MM.1S (cell line): ENCODE results near the gene TMCO4.

Source experiments
- DNase-seq: peaks from one replicate; pipeline ENCODE4 v3.0.0-alpha.2; 2015
- H2AFZ ChIP-seq: fragments of 300-600 bp; sonication (generic); 2 replicates; pipeline ENCODE4 v1.6.0; 2016; ENCODE audit warnings: antibody characterized with exemption, low read length
- H3F3A ChIP-seq: fragments of 300-600 bp; sonication (generic); 2 replicates; pipeline ENCODE4 v1.6.1; 2016; ENCODE audit warnings: mild to moderate bottlenecking, antibody characterized with exemption, low read length, moderate library complexity, mixed read lengths; ENCODE audit not compliant: insufficient read depth
- H3K27ac ChIP-seq: fragments of 300-600 bp; sonication (generic); 2 replicates; pipeline ENCODE4 v1.5.1; 2016; ENCODE audit warnings: mild to moderate bottlenecking, low read length
- H3K27me3 ChIP-seq: fragments of 300-600 bp; sonication (generic); replicated peaks from 2 replicates; pipeline ENCODE4 v1.6.0; 2016; ENCODE audit warnings: low read length; ENCODE audit not compliant: insufficient read depth
- H3K36me3 ChIP-seq: fragments of 300-600 bp; sonication (generic); replicated peaks from 2 replicates; pipeline ENCODE4 v1.6.1; 2016; ENCODE audit warnings: mild to moderate bottlenecking, low read length, mixed read lengths; ENCODE audit not compliant: insufficient read depth
- H3K4me1 ChIP-seq: fragments of 300-600 bp; sonication (generic); 2 replicates; pipeline ENCODE4 v1.6.1; 2016; ENCODE audit warnings: low read length, mixed read lengths
- H3K4me2 ChIP-seq: fragments of 300-600 bp; sonication (generic); 2 replicates; pipeline ENCODE4 v1.6.0; 2016; ENCODE audit warnings: low read depth, low read length
- H3K4me3 ChIP-seq: fragments of 300-600 bp; sonication (generic); 2 replicates; pipeline ENCODE4 v1.5.1; 2016; ENCODE audit warnings: low read length, mixed read lengths
- H3K79me2 ChIP-seq: fragments of 300-600 bp; sonication (generic); 2 replicates; pipeline ENCODE4 v1.6.1; 2016; ENCODE audit warnings: mixed run types, low read length, mixed read lengths
- H3K9ac ChIP-seq: fragments of 300-600 bp; sonication (generic); 2 replicates; pipeline ENCODE4 v1.6.1; 2016; ENCODE audit warnings: low read length, mixed read lengths
- H3K9me2 ChIP-seq: fragments of 300-600 bp; sonication (generic); replicated peaks from 2 replicates; pipeline ENCODE4 v1.6.1; 2016; ENCODE audit warnings: mild to moderate bottlenecking, low read length, mixed read lengths; ENCODE audit not compliant: insufficient read depth
- H3K9me3 ChIP-seq: fragments of 300-600 bp; sonication (generic); replicated peaks from 2 replicates; pipeline ENCODE4 v1.6.1; 2016; ENCODE audit warnings: mild to moderate bottlenecking, low read length, mixed read lengths; ENCODE audit not compliant: insufficient read depth
- H4K20me1 ChIP-seq: fragments of 300-600 bp; sonication (generic); 2 replicates; pipeline ENCODE4 v1.6.1; 2016; ENCODE audit warnings: mild to moderate bottlenecking, low read length, moderate library complexity, mixed read lengths; ENCODE audit not compliant: insufficient read depth
- CTCF ChIP-seq: fragments of 300-600 bp; sonication (generic); IDR thresholded peaks from 2 replicates; pipeline ENCODE4 v1.5.1; 2016; ENCODE audit warnings: antibody characterized with exemption, low read length, mixed read lengths
- EZH2 ChIP-seq: fragments of 300-600 bp; sonication (generic); optimal IDR thresholded peaks from 2 replicates; pipeline ENCODE3; 2017; ENCODE audit warnings: low read depth, mild to moderate bottlenecking, antibody characterized with exemption, low read length, mixed read lengths
- EZH2phosphoT487 ChIP-seq: fragments of 300-600 bp; sonication (generic); IDR thresholded peaks from 2 replicates; pipeline ENCODE4 v1.6.1; 2018; ENCODE audit warnings: antibody characterized with exemption, low read length

The TMCO4 gene

DNA sequence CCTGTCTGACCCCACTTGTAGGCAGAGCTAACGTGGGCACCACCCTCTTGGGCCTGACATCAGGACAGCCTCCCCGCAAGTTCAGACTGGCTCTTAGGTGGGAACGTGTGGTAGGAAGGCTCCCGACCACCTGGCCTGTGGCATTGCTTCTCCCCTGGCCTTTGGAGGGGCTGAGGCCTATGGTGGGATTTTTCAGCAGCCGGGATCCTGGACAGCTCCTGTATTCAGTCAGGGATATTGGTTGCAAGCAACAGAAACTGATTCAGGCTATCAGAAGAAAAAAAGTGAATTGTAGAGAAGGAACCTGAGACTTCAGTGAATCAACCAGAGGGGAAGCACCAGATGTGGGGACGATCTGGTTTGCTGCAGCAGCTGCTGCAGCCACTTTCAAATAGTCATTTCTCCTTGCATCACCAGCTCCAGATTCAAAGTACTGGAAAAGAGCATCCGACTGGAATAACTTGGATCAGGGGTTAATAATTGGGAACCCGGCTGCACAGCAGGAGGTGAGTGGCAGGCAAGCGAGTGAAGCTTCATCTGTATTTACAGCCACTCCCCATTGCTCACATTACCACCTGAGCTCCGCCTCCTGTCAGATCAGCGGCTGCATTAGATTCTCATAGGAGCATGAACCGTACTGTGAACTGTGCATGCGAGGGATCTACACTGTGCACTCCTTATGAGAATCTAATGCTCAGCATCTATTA is 9.5 kb upstream of the TMCO4 start:
- TF ChIP-seq EZH2 (no peak), EZH2phosphoT487 (no peak), CTCF (no peak)
- H3K4me1 ChIP-seq: no peaks in the 10 kb centered on the region
- H3K79me2 ChIP-seq: no peaks in the 10 kb centered on the region
- peaks cover 22% of the 10 kb centered on the region for H3K27me3 ChIP-seq
- no peak overlapping the region for H3K4me3 ChIP-seq
- no peaks in the 10 kb centered on the region for H4K20me1 ChIP-seq
- no peaks in the 10 kb centered on the region for H3K36me3 ChIP-seq
- DNase-seq: no peak
- no peaks in the 10 kb centered on the region for H3F3A ChIP-seq
- no peaks in the 10 kb centered on the region for H3K9me3 ChIP-seq
- H3K9me2 ChIP-seq: no peaks in the 10 kb centered on the region
- H3K4me2 ChIP-seq: no peak overlapping the region
- H3K9ac ChIP-seq: no peak overlapping the region
- no peak overlapping the region for H3K27ac ChIP-seq
- no peak overlapping the region for H2AFZ ChIP-seq

DNA sequence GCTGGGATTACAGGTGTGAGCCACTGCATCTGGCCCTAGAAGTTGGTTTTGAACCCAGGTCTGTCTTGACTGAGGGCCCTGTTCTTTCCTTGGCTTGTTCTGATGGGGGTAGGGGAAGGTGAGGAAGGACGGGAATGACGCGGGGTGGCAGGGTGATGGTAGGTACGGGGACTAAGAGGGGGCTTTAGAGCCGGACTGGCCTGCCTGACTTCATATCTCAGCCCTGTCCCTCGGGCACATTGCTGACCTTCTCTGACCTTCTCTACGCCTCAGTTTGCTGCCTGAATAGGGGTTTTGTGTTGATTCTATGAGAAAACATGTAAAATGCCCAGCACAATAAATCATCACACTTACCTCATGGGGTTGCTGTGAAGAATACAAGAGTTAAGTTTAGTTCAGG is 8.6 kb upstream of the TMCO4 start:
- DNase-seq: no peak
- H4K20me1 ChIP-seq: no peaks in the 10 kb centered on the region
- H3K27me3 ChIP-seq: peaks cover 22% of the 10 kb centered on the region; the same call in 1 of the 2 replicates
- no peak overlapping the region for H3K9ac ChIP-seq
- no peak overlapping the region for H3K27ac ChIP-seq
- no peak overlapping the region for H3K4me3 ChIP-seq
- no peaks in the 10 kb centered on the region for H3K36me3 ChIP-seq
- TF ChIP-seq EZH2 (no peak), EZH2phosphoT487 (no peak), CTCF (no peak)
- H3K9me2 ChIP-seq: no peaks in the 10 kb centered on the region
- no peak overlapping the region for H3K4me2 ChIP-seq
- H3K4me1 ChIP-seq: no peaks in the 10 kb centered on the region
- no peak overlapping the region for H2AFZ ChIP-seq
- no peaks in the 10 kb centered on the region for H3K9me3 ChIP-seq
- no peaks in the 10 kb centered on the region for H3F3A ChIP-seq
- no peaks in the 10 kb centered on the region for H3K79me2 ChIP-seq

DNA sequence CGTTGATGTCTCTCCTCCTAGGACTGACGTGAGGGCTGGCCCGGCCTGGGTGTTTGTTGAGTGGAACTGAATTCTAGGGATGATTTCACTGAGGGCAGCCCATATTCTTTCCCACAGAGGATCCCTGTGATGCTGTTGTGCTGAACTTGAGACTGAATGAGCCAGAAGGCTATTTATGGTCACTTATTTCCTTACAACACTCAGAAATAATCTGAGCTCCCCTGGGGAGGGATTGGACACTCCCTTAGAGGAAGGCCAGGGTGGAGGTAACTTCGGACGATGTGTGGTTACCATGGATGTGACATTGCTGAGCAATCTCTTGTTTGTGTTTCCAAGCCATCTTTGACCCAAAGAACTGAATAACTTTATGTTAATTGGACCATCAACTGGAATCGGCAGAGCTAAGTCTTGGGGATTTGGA is 5.1 kb upstream of the TMCO4 start:
- TF ChIP-seq CTCF: no peak
- TF ChIP-seq EZH2phosphoT487: no peak
- peaks cover 7% of the 10 kb centered on the region; the same call in 1 of the 2 replicates for H3F3A ChIP-seq

More for the DNA sequence above, 5.1 kb upstream of the TMCO4 start:
- H3K79me2 ChIP-seq: no peaks in the 10 kb centered on the region
- H2AFZ ChIP-seq: no peak overlapping the region
- no peak for DNase-seq
- 0 out of 2 replicates have a peak, but pooled peaks cover 3% of the 10 kb centered on the region for H3K4me1 ChIP-seq
- H3K9me3 ChIP-seq: no peaks in the 10 kb centered on the region
- H4K20me1 ChIP-seq: no peaks in the 10 kb centered on the region
- no peak overlapping the region for H3K4me3 ChIP-seq
- peaks cover 18% of the 10 kb centered on the region; the same call in 1 of the 2 replicates for H3K27me3 ChIP-seq
- no peaks in the 10 kb centered on the region for H3K9me2 ChIP-seq
- H3K27ac ChIP-seq: no peak overlapping the region
- no peaks in the 10 kb centered on the region for H3K36me3 ChIP-seq
- no peak overlapping the region for H3K9ac ChIP-seq
- H3K4me2 ChIP-seq: no peak overlapping the region
